GM23338 (cell line): ENCODE measurements around the gene CDC40. TPM values are rescaled to one million over a fixed set of nuclear protein-coding genes. Genes with fewer than 3 reads are reported as not detected.

Source experiments
- ATAC-seq: fragments of 200-7000 bp; cut with Tn5 transposase; 3 replicates; pipeline ENCODE4 v1.9.1; 2020
- DNase-seq: peaks from one replicate; pipeline ENCODE4 v3.0.0-alpha.2; 2015; ENCODE audit warnings: low spot score
- H2AFZ ChIP-seq: fragments of 200-600 bp; sonication (generic); 2 replicates; pipeline ENCODE4 v1.8.0; 2016; ENCODE audit warnings: antibody characterized with exemption, mild to moderate bottlenecking, moderate library complexity
- H3F3A ChIP-seq: fragments of 200-600 bp; sonication (generic); replicated peaks from 2 replicates; pipeline ENCODE4 v1.8.0; 2017; ENCODE audit warnings: antibody characterized with exemption, mixed run types, low read depth
- H3K27ac ChIP-seq: fragments of 200-600 bp; sonication (generic); 2 replicates; pipeline ENCODE4 v1.6.1; 2016; ENCODE audit warnings: low read depth
- H3K27me3 ChIP-seq: fragments of 200-600 bp; sonication (generic); 2 replicates; pipeline ENCODE4 v1.8.0; 2016; ENCODE audit warnings: mild to moderate bottlenecking, mixed run types, moderate library complexity; ENCODE audit not compliant: insufficient read depth
- H3K36me3 ChIP-seq: fragments of 200-600 bp; sonication (generic); 2 replicates; pipeline ENCODE4 v1.8.0; 2016; ENCODE audit warnings: mild to moderate bottlenecking; ENCODE audit not compliant: insufficient read depth
- H3K4me1 ChIP-seq: fragments of 200-600 bp; sonication (generic); 2 replicates; pipeline ENCODE4 v1.8.0; 2016; ENCODE audit warnings: mild to moderate bottlenecking, moderate library complexity; ENCODE audit not compliant: insufficient read depth
- H3K4me2 ChIP-seq: fragments of 200-600 bp; sonication (generic); 2 replicates; pipeline ENCODE4 v1.7.1; 2017; ENCODE audit warnings: mixed run types
- H3K4me3 ChIP-seq: fragments of 200-600 bp; sonication (generic); 2 replicates; pipeline ENCODE4 v1.6.1; 2016; ENCODE audit warnings: mixed run types
- H3K79me2 ChIP-seq: fragments of 200-600 bp; sonication (generic); replicated peaks from 2 replicates; pipeline ENCODE4 v1.8.0; 2017; ENCODE audit warnings: mild to moderate bottlenecking; ENCODE audit not compliant: insufficient read depth
- H3K9me2 ChIP-seq: fragments of 200-600 bp; sonication (generic); 2 replicates; pipeline ENCODE4 v1.8.0; 2017; ENCODE audit not compliant: insufficient read depth
- H4K20me1 ChIP-seq: fragments of 200-600 bp; sonication (generic); replicated peaks from 2 replicates; pipeline ENCODE4 v1.8.0; 2017; ENCODE audit warnings: mild to moderate bottlenecking; ENCODE audit not compliant: insufficient read depth
- H3K27ac Mint-ChIP-seq: 2 replicates; pipeline ENCODE4 v1.8.0; 2020; ENCODE audit warnings: inconsistent platforms, mild to moderate bottlenecking, moderate library complexity, mixed read lengths
- H3K27me3 Mint-ChIP-seq: 3 replicates; pipeline ENCODE4 v1.8.0; 2022; ENCODE audit warnings: low read depth, mild to moderate bottlenecking, moderate library complexity, mixed read lengths, inconsistent platforms; ENCODE audit not compliant: insufficient read depth, poor library complexity
- H3K36me3 Mint-ChIP-seq: 3 replicates; pipeline ENCODE4 v1.8.0; 2021; ENCODE audit warnings: low read depth, mild to moderate bottlenecking, inconsistent platforms, moderate library complexity, mixed read lengths
- H3K4me1 Mint-ChIP-seq: 3 replicates; pipeline ENCODE4 v1.8.0; 2020; ENCODE audit warnings: mild to moderate bottlenecking, inconsistent platforms, mixed read lengths
- H3K4me3 Mint-ChIP-seq: 3 replicates; pipeline ENCODE4 v1.8.0; 2021; ENCODE audit warnings: moderate library complexity, mild to moderate bottlenecking, inconsistent platforms, mixed read lengths
- H3K9me3 Mint-ChIP-seq: 3 replicates; pipeline ENCODE4 v1.8.0; 2020; ENCODE audit warnings: moderate library complexity, mild to moderate bottlenecking, inconsistent platforms, mixed read lengths
- CREB1 ChIP-seq: fragments of 250-450 bp; sonication (Bioruptor Pico); IDR thresholded peaks from 2 replicates; pipeline ENCODE4 v1.5.0; 2020; ENCODE audit warnings: low read depth, mild to moderate bottlenecking, moderate library complexity
- EZH2 ChIP-seq: fragments of 200-600 bp; sonication (generic); IDR thresholded peaks from one replicate; pipeline ENCODE4 v1.8.0; 2017; ENCODE audit warnings: antibody characterized with exemption, mild to moderate bottlenecking, low read depth; ENCODE audit not compliant: unreplicated experiment
- JUNB ChIP-seq: IDR thresholded peaks from one replicate; pipeline ENCODE4 v1.6.1; 2016; ENCODE audit warnings: antibody characterized with exemption; ENCODE audit not compliant: unreplicated experiment
- ZNF331 ChIP-seq: fragments of 250-450 bp; sonication (Bioruptor Pico); IDR thresholded peaks from 2 replicates; pipeline ENCODE4 v1.5.0; 2020; ENCODE audit warnings: low read depth, mild to moderate bottlenecking, moderate library complexity
- ZNF462 ChIP-seq: fragments of 250-450 bp; sonication (Bioruptor Pico); IDR thresholded peaks from 2 replicates; pipeline ENCODE4 v1.5.0; 2020; ENCODE audit warnings: mild to moderate bottlenecking, moderate library complexity
- polyA plus RNA-seq: library from polyadenylated mRNA; unstranded; fragments of >200 nt; fragmentation: Nextera tagmentation; extraction: Ambion mirVana; gene quantifications from 2 replicates; pipeline ENCODE4 v1.2.1, GENCODE V29; 2016
- total RNA-seq: library from RNA; depleted of rRNA; stranded (reverse); fragments of >200 nt; shearing (Covaris generic); gene quantifications from 2 replicates; pipeline ENCODE4 v1.2.3, GENCODE V29; 2014

CDC40 gene
- total and polyA plus RNA-seq, 2 experiments from 2014 or later = 28.9 to 58.4 TPM

- TF ChIP-seq ZNF462 (CRISPR knock-in tag) = no peak
Observed at GRCh38 chr6:110198561-110198960, 18.3 kb downstream of the CDC40 start (continued).

GRCh38 chr6:110201151-110201884 is 21.1 kb downstream of the CDC40 start:
- H3K36me3 Mint-ChIP-seq = peaks cover 13% of the 10 kb centered on the region; the same call in 2 of the 3 replicates
- H3K27ac ChIP-seq = no peak overlapping the region
- no peaks in the 10 kb centered on the region for H3K9me2 ChIP-seq
- no peaks in the 10 kb centered on the region for H3K4me1 Mint-ChIP-seq
- no peak overlapping the region for H3K4me2 ChIP-seq
- no peak overlapping the region; the same call in 1 of the 2 replicates for H3K27ac Mint-ChIP-seq
- H4K20me1 ChIP-seq = peaks cover 3% of the 10 kb centered on the region
- no peaks in the 10 kb centered on the region for H3K4me1 ChIP-seq
- DNase-seq = no peak
- H2AFZ ChIP-seq = no peak overlapping the region
- no peaks in the 10 kb centered on the region for H3K27me3 Mint-ChIP-seq
- H3K4me3 ChIP-seq = no peak overlapping the region
- no peaks in the 10 kb centered on the region for H3K36me3 ChIP-seq
- H3K79me2 ChIP-seq = peaks cover 45% of the 10 kb centered on the region
- no peak for ATAC-seq
- TF ChIP-seq JUNB = no peak
- no peak for TF ChIP-seq CREB1 (CRISPR knock-in tag)
- TF ChIP-seq ZNF331 (CRISPR knock-in tag) = no peak
- no peak for TF ChIP-seq EZH2
- no peaks in the 10 kb centered on the region for H3F3A ChIP-seq
- H3K27me3 ChIP-seq = no peaks in the 10 kb centered on the region
- H3K4me3 Mint-ChIP-seq = no peak overlapping the region
- H3K9me3 Mint-ChIP-seq = no peaks in the 10 kb centered on the region
